Kidney (tissue), 14 donors: ENCODE data around the gene TMEM79. TPM values are rescaled to one million over a fixed set of nuclear protein-coding genes. Genes with fewer than 3 reads are reported as not detected.
A peak's percentile ranks its signal among the peaks of the same experiment; 100 is the strongest.

ENCODE experiments used
- DNase-seq, 5 donors: peaks; one replicate each; pipeline ENCODE4 v3.0.0-alpha.2; 2013 to 2020
- FAIRE-seq: peaks from 2 replicates; lab custom pipeline; 2012; peaks lifted over from hg19 to GRCh38; lab: Jason Lieb, UNC
- H3K27ac ChIP-seq, 2 donors: one replicate each; pipeline ENCODE4 v1.7.0; 2013; ENCODE audit warnings: low read depth in 2 of 2, low read length in 2 of 2, inconsistent platforms in 1 of 2
- H3K27me3 ChIP-seq: one replicate; pipeline ENCODE4 v1.7.1; 2013; ENCODE audit warnings: low read length, inconsistent platforms; ENCODE audit not compliant: control insufficient read depth, insufficient read depth
- H3K36me3 ChIP-seq, 3 donors: one replicate each; pipeline versions ENCODE4 v1.7.0 to v1.7.1; 2013; ENCODE audit warnings: low read length in 3 of 3, control low read depth in 1 of 3, inconsistent platforms in 1 of 3; ENCODE audit not compliant: insufficient read depth in 3 of 3, control insufficient read depth in 2 of 3
- H3K4me1 ChIP-seq, 3 donors: one replicate each; pipeline versions ENCODE4 v1.7.0 to v1.7.1; 2013; ENCODE audit warnings: low read length in 3 of 3, inconsistent platforms in 1 of 3, low read depth in 1 of 3; ENCODE audit not compliant: control insufficient read depth in 2 of 3, insufficient read depth in 2 of 3
- H3K4me3 ChIP-seq, 3 donors: one replicate each; pipeline versions ENCODE4 v1.7.0 to v1.8.1; 2013; ENCODE audit warnings: low read length in 3 of 3, control low read depth in 1 of 3, inconsistent platforms in 1 of 3
- H3K9ac ChIP-seq, 3 donors: one replicate each; pipeline versions ENCODE4 v1.7.0 to v1.7.1; 2013; ENCODE audit warnings: low read length in 3 of 3, control low read depth in 1 of 3, inconsistent platforms in 1 of 3
- H3K9me3 ChIP-seq, 3 donors: one replicate each; pipeline versions ENCODE4 v1.7.0 to v1.7.1; 2013; ENCODE audit warnings: low read length in 3 of 3, control low read depth in 1 of 3, inconsistent platforms in 1 of 3; ENCODE audit not compliant: control insufficient read depth in 2 of 3, insufficient read depth in 1 of 3
- CTCF ChIP-seq: IDR thresholded peaks from 3 replicates; pipeline ENCODE4 v1.5.1; 2012; ENCODE audit warnings: mild to moderate bottlenecking, moderate library complexity, borderline replicate concordance; ENCODE audit not compliant: insufficient read depth; ENCODE audit errors: extremely low read depth
- intact Hi-C: fragments of 100-400 bp; cut with DNase I; formaldehyde crosslinking; loops from one replicate; pipeline ENCODE4 v1.11.1; 2022
- polyA plus RNA-seq: library from polyadenylated mRNA; stranded (reverse); fragments of 350-450 nt; fragmentation: Illumina TruSeq; extraction: RNeasy Lipid Tissue Mini Kit (QIAGEN cat#74804); gene quantifications from one replicate; pipeline ENCODE4 v1.2.3, GENCODE V29; 2014; ENCODE audit warnings: low read depth, low replicate concordance; ENCODE audit not compliant: insufficient read depth
- total RNA-seq: library from RNA; stranded (reverse); fragmentation: NEBNext Ultra II Directional; extraction: Animal tissue kit (Norgen Biotek cat#: 25700); gene quantifications from one replicate; pipeline ENCODE4 v1.2.1, GENCODE V29; 2021
- donor health status: control.
- donor health status: control.
- donor health status: control.
- donor health status: control.
- donor health status: control.
- donor health status: DM: yes; HTN: yes; CAD: no.
- donor health status: Normal renal cell carcinoma (clear cell type).

TMEM79 gene
- total and polyA plus RNA-seq, 2 donors from 2014 or later: 2.7 to 3.9 TPM

GRCh38 chr1:156244126-156244525 lies 40.0 kb upstream of the TMEM79 start:
- no peak for TF ChIP-seq CTCF
- Histone ChIP-seq H3K27ac (no peak overlapping the region), H3K4me3 (no peak overlapping the region), H3K9ac (no peak overlapping the region), H3K4me1 (peaks cover 0 to 7% (median 0%) of the 10 kb centered on the region in 3 donors), H3K36me3 (peaks cover 0 to 11% (median 3%) of the 10 kb centered on the region in 3 donors), H3K9me3 (no peaks in the 10 kb centered on the region), H3K27me3 (no peaks in the 10 kb centered on the region)
- intact Hi-C loops: no loop called here
- no peak for FAIRE-seq
- DNase-seq: no peak

DNA sequence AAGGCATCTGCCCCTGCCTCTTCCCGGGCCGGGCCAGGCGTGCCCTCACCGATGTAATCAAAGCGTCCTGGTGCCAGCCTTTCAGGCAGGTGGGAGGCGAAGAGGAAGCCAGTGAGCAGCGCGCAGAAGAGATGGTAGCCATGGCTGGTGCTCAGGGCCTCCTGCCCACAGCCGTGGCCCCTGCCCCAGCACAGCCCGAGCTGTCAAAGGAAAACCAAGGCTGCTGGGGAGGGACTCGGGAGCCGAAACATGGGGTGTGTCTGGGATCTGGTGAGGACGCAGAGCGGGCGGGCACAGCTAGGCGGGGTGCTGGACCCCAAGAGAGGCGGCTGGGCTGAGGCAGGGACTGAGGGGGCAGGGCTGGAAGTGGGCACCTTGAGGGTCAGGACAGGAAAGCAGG lies 39.4 kb upstream of the TMEM79 start:
- Histone ChIP-seq H3K9ac (no peak overlapping the region), H3K4me3 (no peak overlapping the region), H3K27ac (no peak overlapping the region), H3K36me3 (peaks cover 0 to 6% (median under 1%) of the 10 kb centered on the region in 3 donors), H3K9me3 (no peaks in the 10 kb centered on the region), H3K4me1 (peaks cover 0 to 7% (median 0%) of the 10 kb centered on the region in 3 donors), H3K27me3 (no peaks in the 10 kb centered on the region)
- intact Hi-C loops: no loop called here
- no peak for TF ChIP-seq CTCF
- peak in 1 of 5 donors; percentile 55 for DNase-seq
- no peak for FAIRE-seq

DNA sequence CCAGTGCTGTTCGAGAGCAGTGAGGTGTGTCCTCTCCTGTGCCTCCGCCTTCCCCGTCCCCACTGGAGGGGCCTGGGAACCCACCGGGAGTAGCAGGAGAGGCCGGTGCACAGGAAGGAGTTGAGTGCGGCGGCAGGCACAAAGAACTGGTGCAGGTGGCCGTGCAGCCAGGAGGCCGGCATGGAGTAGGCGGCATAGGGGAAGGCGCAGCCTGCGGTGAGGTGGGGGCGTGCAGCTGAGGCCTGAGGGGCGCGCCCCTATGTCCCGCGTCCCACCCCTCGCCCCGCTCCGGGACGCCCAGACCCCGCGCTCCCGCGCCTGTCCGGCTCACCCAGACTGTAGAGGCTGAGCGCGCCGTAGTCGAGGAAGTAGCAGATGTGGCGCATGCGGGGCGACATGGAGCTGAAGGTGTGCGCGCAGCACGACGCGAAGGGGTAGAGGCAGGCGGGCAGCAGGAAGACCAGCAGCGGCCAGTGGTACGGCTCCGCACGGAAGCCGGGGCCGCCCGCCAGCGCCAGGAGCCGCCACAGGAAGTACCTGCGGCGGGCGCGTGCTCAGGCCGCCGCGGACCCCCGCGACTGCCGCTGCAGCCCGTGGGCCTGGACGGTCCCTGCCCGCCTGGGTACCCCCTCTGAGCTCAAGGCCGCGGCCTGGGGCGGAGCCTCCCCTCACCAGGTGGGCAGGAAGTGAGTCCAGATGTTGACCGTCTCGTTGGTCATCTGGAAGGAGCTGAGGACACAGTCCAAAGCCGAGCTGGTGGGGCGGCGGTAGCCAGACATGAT lies 38.5 kb upstream of the TMEM79 start:
- H3K27ac ChIP-seq: no peak overlapping the region
- peaks cover 0 to 15% (median 0%) of the 10 kb centered on the region in 3 donors for H3K36me3 ChIP-seq
- H3K4me3 ChIP-seq: peak overlapping the region in 2 of 3 donors; percentile 6 to 21
- DNase-seq (peak; percentile 44 to 83 (median 65)), FAIRE-seq (no peak)
- H3K27me3 ChIP-seq: no peaks in the 10 kb centered on the region
- TF ChIP-seq CTCF: no peak
- H3K4me1 ChIP-seq: peaks cover 0 to 7% (median 0%) of the 10 kb centered on the region in 3 donors
- no peak overlapping the region for H3K9ac ChIP-seq
- no peaks in the 10 kb centered on the region for H3K9me3 ChIP-seq
- intact Hi-C loops: no loop called here
